OCI-LY7 (cell line): ENCODE measurements around the gene PTH2R.
"Not testable (repeated sequence)": the region's sequence is repeated elsewhere in the genome, so short reads cannot be mapped to it uniquely, and the experiment has no call there.

Experiments
- EZH2phosphoT487 ChIP-seq: fragments of 200-600 bp; sonication (generic); IDR thresholded peaks from 2 replicates; pipeline ENCODE4 v1.6.1; 2018; ENCODE audit warnings: low read depth, borderline replicate concordance, mild to moderate bottlenecking, mixed run types, antibody characterized with exemption, low read length, moderate library complexity, mixed read lengths
- TF ChIP-seq, protein P1 (sequence below): fragments of 200-600 bp; sonication (generic); conservative IDR thresholded peaks from 2 replicates; pipeline ENCODE4 v1.5.1; 2014; ENCODE audit warnings: mild to moderate bottlenecking, antibody characterized with exemption, low read length, moderate library complexity, mixed read lengths

DNA sequence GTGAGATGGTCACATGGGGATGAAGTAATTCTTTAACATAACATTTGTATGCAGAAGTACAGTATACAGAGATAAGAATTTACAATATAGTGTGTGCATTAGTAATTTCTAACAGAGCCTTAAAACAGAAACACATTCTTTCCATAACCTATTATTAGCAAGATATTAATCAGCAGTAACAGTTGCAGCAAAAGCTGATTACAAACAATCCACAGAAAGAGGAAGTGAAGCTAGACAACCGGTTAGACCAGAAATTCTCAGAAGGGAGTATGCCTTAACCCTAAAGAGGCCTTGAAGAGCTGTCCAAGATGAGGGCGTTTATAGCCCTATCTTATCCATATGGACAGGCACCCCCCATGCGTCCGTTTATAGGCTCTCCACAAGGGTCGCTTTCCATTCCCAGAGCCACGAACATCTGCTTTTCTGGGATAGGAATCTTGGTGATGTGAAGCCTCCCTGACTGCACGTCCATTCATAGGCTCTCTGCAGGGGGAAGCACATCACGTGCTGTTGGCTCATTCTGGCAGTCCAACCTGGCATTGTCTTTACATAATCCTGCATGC, 75.9 kb downstream of the PTH2R start:
- TF ChIP-seq, protein P1, sequence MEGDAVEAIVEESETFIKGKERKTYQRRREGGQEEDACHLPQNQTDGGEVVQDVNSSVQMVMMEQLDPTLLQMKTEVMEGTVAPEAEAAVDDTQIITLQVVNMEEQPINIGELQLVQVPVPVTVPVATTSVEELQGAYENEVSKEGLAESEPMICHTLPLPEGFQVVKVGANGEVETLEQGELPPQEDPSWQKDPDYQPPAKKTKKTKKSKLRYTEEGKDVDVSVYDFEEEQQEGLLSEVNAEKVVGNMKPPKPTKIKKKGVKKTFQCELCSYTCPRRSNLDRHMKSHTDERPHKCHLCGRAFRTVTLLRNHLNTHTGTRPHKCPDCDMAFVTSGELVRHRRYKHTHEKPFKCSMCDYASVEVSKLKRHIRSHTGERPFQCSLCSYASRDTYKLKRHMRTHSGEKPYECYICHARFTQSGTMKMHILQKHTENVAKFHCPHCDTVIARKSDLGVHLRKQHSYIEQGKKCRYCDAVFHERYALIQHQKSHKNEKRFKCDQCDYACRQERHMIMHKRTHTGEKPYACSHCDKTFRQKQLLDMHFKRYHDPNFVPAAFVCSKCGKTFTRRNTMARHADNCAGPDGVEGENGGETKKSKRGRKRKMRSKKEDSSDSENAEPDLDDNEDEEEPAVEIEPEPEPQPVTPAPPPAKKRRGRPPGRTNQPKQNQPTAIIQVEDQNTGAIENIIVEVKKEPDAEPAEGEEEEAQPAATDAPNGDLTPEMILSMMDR: not testable (repeated sequence)
- TF ChIP-seq EZH2phosphoT487: not testable (repeated sequence)
